GM23338 (cell line): ENCODE measurements around the gene SPEM2. TPM values are rescaled to one million over a fixed set of nuclear protein-coding genes. Genes with fewer than 3 reads are reported as not detected.

ENCODE experiments used
- ATAC-seq: fragments of 200-7000 bp; cut with Tn5 transposase; 3 replicates; pipeline ENCODE4 v1.9.1; 2020
- DNase-seq: peaks from one replicate; pipeline ENCODE4 v3.0.0-alpha.2; 2015; ENCODE audit warnings: low spot score
- H2AFZ ChIP-seq: fragments of 200-600 bp; sonication (generic); 2 replicates; pipeline ENCODE4 v1.8.0; 2016; ENCODE audit warnings: antibody characterized with exemption, mild to moderate bottlenecking, moderate library complexity
- H3F3A ChIP-seq: fragments of 200-600 bp; sonication (generic); replicated peaks from 2 replicates; pipeline ENCODE4 v1.8.0; 2017; ENCODE audit warnings: antibody characterized with exemption, mixed run types, low read depth
- H3K27ac ChIP-seq: fragments of 200-600 bp; sonication (generic); 2 replicates; pipeline ENCODE4 v1.6.1; 2016; ENCODE audit warnings: low read depth
- H3K27me3 ChIP-seq: fragments of 200-600 bp; sonication (generic); 2 replicates; pipeline ENCODE4 v1.8.0; 2016; ENCODE audit warnings: mild to moderate bottlenecking, mixed run types, moderate library complexity; ENCODE audit not compliant: insufficient read depth
- H3K36me3 ChIP-seq: fragments of 200-600 bp; sonication (generic); 2 replicates; pipeline ENCODE4 v1.8.0; 2016; ENCODE audit warnings: mild to moderate bottlenecking; ENCODE audit not compliant: insufficient read depth
- H3K4me1 ChIP-seq: fragments of 200-600 bp; sonication (generic); 2 replicates; pipeline ENCODE4 v1.8.0; 2016; ENCODE audit warnings: mild to moderate bottlenecking, moderate library complexity; ENCODE audit not compliant: insufficient read depth
- H3K4me2 ChIP-seq: fragments of 200-600 bp; sonication (generic); 2 replicates; pipeline ENCODE4 v1.7.1; 2017; ENCODE audit warnings: mixed run types
- H3K4me3 ChIP-seq: fragments of 200-600 bp; sonication (generic); 2 replicates; pipeline ENCODE4 v1.6.1; 2016; ENCODE audit warnings: mixed run types
- H3K79me2 ChIP-seq: fragments of 200-600 bp; sonication (generic); replicated peaks from 2 replicates; pipeline ENCODE4 v1.8.0; 2017; ENCODE audit warnings: mild to moderate bottlenecking; ENCODE audit not compliant: insufficient read depth
- H3K9me2 ChIP-seq: fragments of 200-600 bp; sonication (generic); 2 replicates; pipeline ENCODE4 v1.8.0; 2017; ENCODE audit not compliant: insufficient read depth
- H4K20me1 ChIP-seq: fragments of 200-600 bp; sonication (generic); replicated peaks from 2 replicates; pipeline ENCODE4 v1.8.0; 2017; ENCODE audit warnings: mild to moderate bottlenecking; ENCODE audit not compliant: insufficient read depth
- H3K27ac Mint-ChIP-seq: 2 replicates; pipeline ENCODE4 v1.8.0; 2020; ENCODE audit warnings: inconsistent platforms, mild to moderate bottlenecking, moderate library complexity, mixed read lengths
- H3K27me3 Mint-ChIP-seq: 3 replicates; pipeline ENCODE4 v1.8.0; 2022; ENCODE audit warnings: low read depth, mild to moderate bottlenecking, moderate library complexity, mixed read lengths, inconsistent platforms; ENCODE audit not compliant: insufficient read depth, poor library complexity
- H3K36me3 Mint-ChIP-seq: 3 replicates; pipeline ENCODE4 v1.8.0; 2021; ENCODE audit warnings: low read depth, mild to moderate bottlenecking, inconsistent platforms, moderate library complexity, mixed read lengths
- H3K4me1 Mint-ChIP-seq: 3 replicates; pipeline ENCODE4 v1.8.0; 2020; ENCODE audit warnings: mild to moderate bottlenecking, inconsistent platforms, mixed read lengths
- H3K4me3 Mint-ChIP-seq: 3 replicates; pipeline ENCODE4 v1.8.0; 2021; ENCODE audit warnings: moderate library complexity, mild to moderate bottlenecking, inconsistent platforms, mixed read lengths
- H3K9me3 Mint-ChIP-seq: 3 replicates; pipeline ENCODE4 v1.8.0; 2020; ENCODE audit warnings: moderate library complexity, mild to moderate bottlenecking, inconsistent platforms, mixed read lengths
- CREB1 ChIP-seq: fragments of 250-450 bp; sonication (Bioruptor Pico); IDR thresholded peaks from 2 replicates; pipeline ENCODE4 v1.5.0; 2020; ENCODE audit warnings: low read depth, mild to moderate bottlenecking, moderate library complexity
- EZH2phosphoT487 ChIP-seq: fragments of 200-600 bp; sonication (generic); IDR thresholded peaks from one replicate; pipeline ENCODE4 v1.8.1; 2018; ENCODE audit warnings: antibody characterized with exemption; ENCODE audit not compliant: unreplicated experiment
- POLR2AphosphoS5 ChIP-seq: IDR thresholded peaks from 2 replicates; pipeline ENCODE4 v1.6.1; 2016; ENCODE audit warnings: antibody characterized with exemption, low read depth
- STAT1 ChIP-seq: IDR thresholded peaks from one replicate; pipeline ENCODE4 v1.6.1; 2016; ENCODE audit warnings: antibody characterized with exemption; ENCODE audit not compliant: unreplicated experiment
- ZNF114 ChIP-seq: fragments of 250-450 bp; sonication (Bioruptor Pico); IDR thresholded peaks from 2 replicates; pipeline ENCODE4 v1.5.0; 2020; ENCODE audit warnings: mild to moderate bottlenecking, moderate library complexity
- polyA plus RNA-seq: library from polyadenylated mRNA; unstranded; fragments of >200 nt; fragmentation: Nextera tagmentation; extraction: Ambion mirVana; gene quantifications from 2 replicates; pipeline ENCODE4 v1.2.1, GENCODE V29; 2016
- total RNA-seq: library from RNA; depleted of rRNA; stranded (reverse); fragments of >200 nt; shearing (Covaris generic); gene quantifications from 2 replicates; pipeline ENCODE4 v1.2.3, GENCODE V29; 2014
- TF ChIP-seq, protein P1 (sequence below), 2 experiments: fragments of 200-600 bp in 1 of 2; sonication (generic) in 1 of 2; conservative IDR thresholded peaks; 2 replicates each; pipeline versions ENCODE4 v1.5.1 to v1.6.1; 2016 to 2017; ENCODE audit warnings: antibody characterized with exemption in 2 of 2, low read depth in 2 of 2, mild to moderate bottlenecking in 2 of 2, moderate library complexity in 1 of 2
- TF ChIP-seq, protein P2 (sequence below): fragments of 250-450 bp; sonication (Bioruptor Pico); IDR thresholded peaks from 2 replicates; pipeline ENCODE4 v1.5.0; 2020; ENCODE audit warnings: mild to moderate bottlenecking, moderate library complexity
- TF ChIP-seq, protein P3 (sequence below): IDR thresholded peaks from one replicate; pipeline ENCODE4 v1.6.1; 2018; ENCODE audit warnings: antibody characterized with exemption; ENCODE audit not compliant: unreplicated experiment

The SPEM2 gene
- total and polyA plus RNA-seq, 2 experiments from 2014 or later = not detected

DNA sequence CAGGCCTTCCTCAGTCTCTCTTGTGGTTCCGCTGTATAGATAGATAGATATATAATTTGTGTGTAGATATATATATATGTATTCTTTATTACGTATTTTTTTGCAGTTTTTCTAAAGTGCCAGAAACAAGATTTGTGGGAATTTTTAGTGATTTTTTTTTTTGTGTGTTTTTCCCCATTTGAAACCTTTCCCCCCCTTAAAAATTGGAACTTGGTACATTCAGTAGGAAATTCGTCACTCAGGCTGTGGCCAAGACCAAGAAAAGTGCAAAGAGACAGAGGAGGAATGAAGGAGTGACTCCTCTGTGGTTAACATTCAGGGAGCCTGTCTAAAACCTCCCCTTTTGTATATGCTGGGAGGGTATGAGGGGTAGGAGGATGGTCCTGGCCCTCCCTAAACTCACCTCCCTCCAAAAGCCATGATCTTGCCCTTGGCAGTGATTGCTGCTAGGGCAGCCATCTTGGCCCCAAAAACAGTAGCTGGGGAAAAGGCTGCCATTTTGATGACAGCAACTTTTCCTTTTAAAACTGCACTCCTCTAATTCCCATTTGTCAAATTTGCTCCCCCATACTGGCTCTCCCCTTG is 34.6 kb downstream of the SPEM2 start:
- Histone ChIP-seq H4K20me1 (no peaks in the 10 kb centered on the region), H3K79me2 (no peaks in the 10 kb centered on the region), H3K9me2 (peaks cover 4% of the 10 kb centered on the region; the same call in 1 of the 2 replicates), H3K4me1 (peaks cover 11% of the 10 kb centered on the region; the same call in 1 of the 2 replicates), H3K4me2 (no peak overlapping the region), H3K27me3 (no peaks in the 10 kb centered on the region), H3K27ac (peak overlapping the region; percentile 53; the same call in 1 of the 2 replicates), H2AFZ (no peak overlapping the region), H3K36me3 (no peaks in the 10 kb centered on the region), H3K4me3 (no peak overlapping the region), H3F3A (0 out of 2 replicates have a peak, but pooled peaks cover 10% of the 10 kb centered on the region)
- no peak for TF ChIP-seq POLR2AphosphoS5
- TF ChIP-seq, protein P1, sequence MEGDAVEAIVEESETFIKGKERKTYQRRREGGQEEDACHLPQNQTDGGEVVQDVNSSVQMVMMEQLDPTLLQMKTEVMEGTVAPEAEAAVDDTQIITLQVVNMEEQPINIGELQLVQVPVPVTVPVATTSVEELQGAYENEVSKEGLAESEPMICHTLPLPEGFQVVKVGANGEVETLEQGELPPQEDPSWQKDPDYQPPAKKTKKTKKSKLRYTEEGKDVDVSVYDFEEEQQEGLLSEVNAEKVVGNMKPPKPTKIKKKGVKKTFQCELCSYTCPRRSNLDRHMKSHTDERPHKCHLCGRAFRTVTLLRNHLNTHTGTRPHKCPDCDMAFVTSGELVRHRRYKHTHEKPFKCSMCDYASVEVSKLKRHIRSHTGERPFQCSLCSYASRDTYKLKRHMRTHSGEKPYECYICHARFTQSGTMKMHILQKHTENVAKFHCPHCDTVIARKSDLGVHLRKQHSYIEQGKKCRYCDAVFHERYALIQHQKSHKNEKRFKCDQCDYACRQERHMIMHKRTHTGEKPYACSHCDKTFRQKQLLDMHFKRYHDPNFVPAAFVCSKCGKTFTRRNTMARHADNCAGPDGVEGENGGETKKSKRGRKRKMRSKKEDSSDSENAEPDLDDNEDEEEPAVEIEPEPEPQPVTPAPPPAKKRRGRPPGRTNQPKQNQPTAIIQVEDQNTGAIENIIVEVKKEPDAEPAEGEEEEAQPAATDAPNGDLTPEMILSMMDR (conservative IDR thresholded peaks at IDR 0.05; ENCODE audit: low read depth in 2 of 2) = no peak
- TF ChIP-seq, protein P2, sequence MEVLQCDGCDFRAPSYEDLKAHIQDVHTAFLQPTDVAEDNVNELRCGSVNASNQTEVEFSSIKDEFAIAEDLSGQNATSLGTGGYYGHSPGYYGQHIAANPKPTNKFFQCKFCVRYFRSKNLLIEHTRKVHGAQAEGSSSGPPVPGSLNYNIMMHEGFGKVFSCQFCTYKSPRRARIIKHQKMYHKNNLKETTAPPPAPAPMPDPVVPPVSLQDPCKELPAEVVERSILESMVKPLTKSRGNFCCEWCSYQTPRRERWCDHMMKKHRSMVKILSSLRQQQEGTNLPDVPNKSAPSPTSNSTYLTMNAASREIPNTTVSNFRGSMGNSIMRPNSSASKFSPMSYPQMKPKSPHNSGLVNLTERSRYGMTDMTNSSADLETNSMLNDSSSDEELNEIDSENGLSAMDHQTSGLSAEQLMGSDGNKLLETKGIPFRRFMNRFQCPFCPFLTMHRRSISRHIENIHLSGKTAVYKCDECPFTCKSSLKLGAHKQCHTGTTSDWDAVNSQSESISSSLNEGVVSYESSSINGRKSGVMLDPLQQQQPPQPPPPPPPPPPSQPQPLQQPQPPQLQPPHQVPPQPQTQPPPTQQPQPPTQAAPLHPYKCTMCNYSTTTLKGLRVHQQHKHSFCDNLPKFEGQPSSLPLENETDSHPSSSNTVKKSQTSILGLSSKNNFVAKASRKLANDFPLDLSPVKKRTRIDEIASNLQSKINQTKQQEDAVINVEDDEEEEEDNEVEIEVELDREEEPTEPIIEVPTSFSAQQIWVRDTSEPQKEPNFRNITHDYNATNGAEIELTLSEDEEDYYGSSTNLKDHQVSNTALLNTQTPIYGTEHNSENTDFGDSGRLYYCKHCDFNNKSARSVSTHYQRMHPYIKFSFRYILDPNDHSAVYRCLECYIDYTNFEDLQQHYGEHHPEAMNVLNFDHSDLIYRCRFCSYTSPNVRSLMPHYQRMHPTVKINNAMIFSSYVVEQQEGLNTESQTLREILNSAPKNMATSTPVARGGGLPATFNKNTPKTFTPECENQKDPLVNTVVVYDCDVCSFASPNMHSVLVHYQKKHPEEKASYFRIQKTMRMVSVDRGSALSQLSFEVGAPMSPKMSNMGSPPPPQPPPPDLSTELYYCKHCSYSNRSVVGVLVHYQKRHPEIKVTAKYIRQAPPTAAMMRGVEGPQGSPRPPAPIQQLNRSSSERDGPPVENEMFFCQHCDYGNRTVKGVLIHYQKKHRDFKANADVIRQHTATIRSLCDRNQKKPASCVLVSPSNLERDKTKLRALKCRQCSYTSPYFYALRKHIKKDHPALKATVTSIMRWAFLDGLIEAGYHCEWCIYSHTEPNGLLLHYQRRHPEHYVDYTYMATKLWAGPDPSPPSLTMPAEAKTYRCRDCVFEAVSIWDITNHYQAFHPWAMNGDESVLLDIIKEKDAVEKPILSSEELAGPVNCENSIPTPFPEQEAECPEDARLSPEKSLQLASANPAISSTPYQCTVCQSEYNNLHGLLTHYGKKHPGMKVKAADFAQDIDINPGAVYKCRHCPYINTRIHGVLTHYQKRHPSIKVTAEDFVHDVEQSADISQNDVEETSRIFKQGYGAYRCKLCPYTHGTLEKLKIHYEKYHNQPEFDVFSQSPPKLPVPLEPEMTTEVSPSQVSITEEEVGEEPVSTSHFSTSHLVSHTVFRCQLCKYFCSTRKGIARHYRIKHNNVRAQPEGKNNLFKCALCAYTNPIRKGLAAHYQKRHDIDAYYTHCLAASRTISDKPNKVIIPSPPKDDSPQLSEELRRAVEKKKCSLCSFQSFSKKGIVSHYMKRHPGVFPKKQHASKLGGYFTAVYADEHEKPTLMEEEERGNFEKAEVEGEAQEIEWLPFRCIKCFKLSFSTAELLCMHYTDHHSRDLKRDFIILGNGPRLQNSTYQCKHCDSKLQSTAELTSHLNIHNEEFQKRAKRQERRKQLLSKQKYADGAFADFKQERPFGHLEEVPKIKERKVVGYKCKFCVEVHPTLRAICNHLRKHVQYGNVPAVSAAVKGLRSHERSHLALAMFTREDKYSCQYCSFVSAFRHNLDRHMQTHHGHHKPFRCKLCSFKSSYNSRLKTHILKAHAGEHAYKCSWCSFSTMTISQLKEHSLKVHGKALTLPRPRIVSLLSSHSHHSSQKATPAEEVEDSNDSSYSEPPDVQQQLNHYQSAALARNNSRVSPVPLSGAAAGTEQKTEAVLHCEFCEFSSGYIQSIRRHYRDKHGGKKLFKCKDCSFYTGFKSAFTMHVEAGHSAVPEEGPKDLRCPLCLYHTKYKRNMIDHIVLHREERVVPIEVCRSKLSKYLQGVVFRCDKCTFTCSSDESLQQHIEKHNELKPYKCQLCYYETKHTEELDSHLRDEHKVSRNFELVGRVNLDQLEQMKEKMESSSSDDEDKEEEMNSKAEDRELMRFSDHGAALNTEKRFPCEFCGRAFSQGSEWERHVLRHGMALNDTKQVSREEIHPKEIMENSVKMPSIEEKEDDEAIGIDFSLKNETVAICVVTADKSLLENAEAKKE (CRISPR knock-in tag) = no peak
- TF ChIP-seq EZH2phosphoT487 = no peak
- TF ChIP-seq ZNF114 (CRISPR knock-in tag) = no peak
- TF ChIP-seq, protein P3, sequence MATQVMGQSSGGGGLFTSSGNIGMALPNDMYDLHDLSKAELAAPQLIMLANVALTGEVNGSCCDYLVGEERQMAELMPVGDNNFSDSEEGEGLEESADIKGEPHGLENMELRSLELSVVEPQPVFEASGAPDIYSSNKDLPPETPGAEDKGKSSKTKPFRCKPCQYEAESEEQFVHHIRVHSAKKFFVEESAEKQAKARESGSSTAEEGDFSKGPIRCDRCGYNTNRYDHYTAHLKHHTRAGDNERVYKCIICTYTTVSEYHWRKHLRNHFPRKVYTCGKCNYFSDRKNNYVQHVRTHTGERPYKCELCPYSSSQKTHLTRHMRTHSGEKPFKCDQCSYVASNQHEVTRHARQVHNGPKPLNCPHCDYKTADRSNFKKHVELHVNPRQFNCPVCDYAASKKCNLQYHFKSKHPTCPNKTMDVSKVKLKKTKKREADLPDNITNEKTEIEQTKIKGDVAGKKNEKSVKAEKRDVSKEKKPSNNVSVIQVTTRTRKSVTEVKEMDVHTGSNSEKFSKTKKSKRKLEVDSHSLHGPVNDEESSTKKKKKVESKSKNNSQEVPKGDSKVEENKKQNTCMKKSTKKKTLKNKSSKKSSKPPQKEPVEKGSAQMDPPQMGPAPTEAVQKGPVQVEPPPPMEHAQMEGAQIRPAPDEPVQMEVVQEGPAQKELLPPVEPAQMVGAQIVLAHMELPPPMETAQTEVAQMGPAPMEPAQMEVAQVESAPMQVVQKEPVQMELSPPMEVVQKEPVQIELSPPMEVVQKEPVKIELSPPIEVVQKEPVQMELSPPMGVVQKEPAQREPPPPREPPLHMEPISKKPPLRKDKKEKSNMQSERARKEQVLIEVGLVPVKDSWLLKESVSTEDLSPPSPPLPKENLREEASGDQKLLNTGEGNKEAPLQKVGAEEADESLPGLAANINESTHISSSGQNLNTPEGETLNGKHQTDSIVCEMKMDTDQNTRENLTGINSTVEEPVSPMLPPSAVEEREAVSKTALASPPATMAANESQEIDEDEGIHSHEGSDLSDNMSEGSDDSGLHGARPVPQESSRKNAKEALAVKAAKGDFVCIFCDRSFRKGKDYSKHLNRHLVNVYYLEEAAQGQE = no peak
- no peak for TF ChIP-seq STAT1
- TF ChIP-seq CREB1 (CRISPR knock-in tag) = no peak
- Mint-ChIP-seq H3K4me3 (no peak overlapping the region; the same call in 2 of the 3 replicates), H3K36me3 (peaks cover 12% of the 10 kb centered on the region; the same call in 1 of the 3 replicates), H3K9me3 (no peaks in the 10 kb centered on the region; the same call in 2 of the 3 replicates), H3K27ac (no peak overlapping the region), H3K4me1 (peaks cover 22% of the 10 kb centered on the region), H3K27me3 (peaks cover 27% of the 10 kb centered on the region)
- DNase-seq (no peak), ATAC-seq (no peak)
